Neural cell (in vitro differentiated cells): ENCODE results near the gene TYRO3.

Experiments used
- CTCF ChIP-seq: fragments of 450-650 bp; IDR thresholded peaks from 2 replicates; pipeline ENCODE4 v1.5.1; 2014; ENCODE audit warnings: antibody characterized with exemption, mild to moderate bottlenecking, moderate library complexity; ENCODE audit not compliant: poor library complexity, severe bottlenecking
- EZH2 ChIP-seq: fragments of 200-600, 300-800 bp; shearing (Covaris generic), sonication (generic); IDR thresholded peaks from 2 replicates; pipeline ENCODE4 v1.6.1; 2014; ENCODE audit warnings: antibody characterized with exemption, low read length, borderline replicate concordance, mild to moderate bottlenecking; ENCODE audit not compliant: insufficient read depth, poor library complexity, severe bottlenecking
- REST ChIP-seq: IDR thresholded peaks from 2 replicates; pipeline ENCODE4 v1.6.1; 2012; ENCODE audit warnings: borderline replicate concordance
- TAF1 ChIP-seq: IDR thresholded peaks from 2 replicates; pipeline ENCODE4 v1.6.1; 2012; ENCODE audit warnings: low read depth

GRCh38 chr15:41571948-41572347 is 12.9 kb downstream of the TYRO3 start:
- no peak for TF ChIP-seq CTCF
- no peak for TF ChIP-seq EZH2
- no peak for TF ChIP-seq TAF1
- TF ChIP-seq REST = no peak
